T-helper 17 cell (primary cell): ENCODE measurements around the gene SHC3. TPM values are rescaled to one million over a fixed set of nuclear protein-coding genes. Genes with fewer than 3 reads are reported as not detected.

Experiments
- ATAC-seq: fragments of 150-1000 bp; cut with Tn5 transposase; 2 replicates; pipeline ENCODE4 v1.10.0; 2021; ENCODE audit warnings: mild to moderate bottlenecking, moderate library complexity
- DNase-seq, 3 donors: peaks; one replicate each; pipeline versions ENCODE4 v3.0.0 to v3.0.0-alpha.2; 2020 to 2021
- H3K9me3 ChIP-seq: one replicate; pipeline ENCODE4 v1.7.0; 2013; ENCODE audit warnings: low read length, mild to moderate bottlenecking; ENCODE audit not compliant: control insufficient read depth, poor library complexity, severe bottlenecking
- H3K27ac Mint-ChIP-seq: one replicate; pipeline ENCODE4 v1.8.0; 2022; ENCODE audit warnings: mild to moderate bottlenecking, moderate library complexity, mixed read lengths
- H3K27me3 Mint-ChIP-seq: one replicate; pipeline ENCODE4 v1.8.0; 2022; ENCODE audit warnings: mixed read lengths
- H3K36me3 Mint-ChIP-seq: one replicate; pipeline ENCODE4 v1.8.0; 2022; ENCODE audit warnings: low read depth, mixed read lengths
- H3K4me1 Mint-ChIP-seq: one replicate; pipeline ENCODE4 v1.8.0; 2022; ENCODE audit warnings: mild to moderate bottlenecking, mixed read lengths
- H3K4me3 Mint-ChIP-seq: one replicate; pipeline ENCODE4 v1.8.0; 2022; ENCODE audit warnings: mild to moderate bottlenecking, moderate library complexity, mixed read lengths
- total RNA-seq, 4 donors: library from RNA in 2 of 4; stranded (reverse) in 2 of 4; gene quantifications; one replicate each; pipeline ENCODE4 v1.2.3 and lab custom pipeline; 2022 to 2026

Gene SHC3
- total RNA-seq, 2 donors from 2014 or later, result not detected

GRCh38 chr9:88959727-88960469 is 218.7 kb downstream of the SHC3 start:
- Mint-ChIP-seq H3K27ac (no peak overlapping the region), H3K27me3 (peaks cover 44% of the 10 kb centered on the region), H3K36me3 (no peaks in the 10 kb centered on the region), H3K4me3 (no peak overlapping the region), H3K4me1 (peaks cover 3% of the 10 kb centered on the region)
- H3K9me3 ChIP-seq, result no peaks in the 10 kb centered on the region
- DNase-seq (no peak), ATAC-seq (no peak)

- no peak for ATAC-seq
- no peaks in the 10 kb centered on the region for H3K36me3 Mint-ChIP-seq
- peaks cover 58% of the 10 kb centered on the region for H3K27me3 Mint-ChIP-seq
- no peak overlapping the region for H3K27ac Mint-ChIP-seq
- peaks cover 2% of the 10 kb centered on the region for H3K4me1 Mint-ChIP-seq
- no peak for DNase-seq
- H3K9me3 ChIP-seq, result no peaks in the 10 kb centered on the region
- no peak overlapping the region for H3K4me3 Mint-ChIP-seq
These were observed 221.1 kb downstream of the SHC3 start for GRCh38 chr9:88957526-88957925.

Other genes with a start within 250 kb of the SHC3 start
- gene S1PR3, start 187.3 kb downstream of the SHC3 start, total RNA-seq, result 1 to 10 TPM in 1 of 2 donors, under 1 TPM in 1; 0.05 to 1.7 TPM
- gene CKS2, start 132.4 kb upstream of the SHC3 start, total RNA-seq, result 10 to 100 TPM; 11.9 to 18.1 TPM
- 100 to 1,000 TPM; 106 to 115 TPM for gene SECISBP2, start 139.7 kb upstream of the SHC3 start, total RNA-seq